Measurements from ENCODE around the gene IGSF3. TPM values are rescaled to one million over a fixed set of nuclear protein-coding genes. Genes with fewer than 3 reads are reported as not detected.

The IGSF3 gene
- polyA plus RNA-seq, 3 donors, result 0.07 to 0.12 TPM; not detected in 1

GRCh38 chr1:116678732-116679090 is 11.2 kb upstream of the IGSF3 start:
- Histone ChIP-seq H3K27ac (ENCODE audit: low read depth in 1 of 2, low read length in 2 of 2) (no peak overlapping the region), H3K4me1 (ENCODE audit: control insufficient read depth in 1 of 2, insufficient read depth in 2 of 2, low read length in 2 of 2) (peaks cover 9 to 14% of the 10 kb centered on the region in 2 donors), H3K9ac (ENCODE audit: insufficient read depth, low read length, poor library complexity, severe bottlenecking) (no peak overlapping the region), H3K4me2 (replicated peaks; ENCODE audit: extremely low read depth, low read length, poor library complexity, severe bottlenecking) (no peak overlapping the region), H4K20me1 (ENCODE audit: insufficient read depth, low read length) (no peaks in the 10 kb centered on the region), H3K4me3 (replicated peaks in 1 of 3; ENCODE audit: low read depth in 2 of 3, low read length in 3 of 3) (no peak overlapping the region), H3K36me3 (replicated peaks in 1 of 2; ENCODE audit: control insufficient read depth in 1 of 2, insufficient read depth in 2 of 2, low read length in 2 of 2) (no peaks in the 10 kb centered on the region), H3K9me3 (replicated peaks in 1 of 2; ENCODE audit: control insufficient read depth in 1 of 2, insufficient read depth in 1 of 2, low read length in 2 of 2) (no peaks in the 10 kb centered on the region), H3K79me2 (ENCODE audit: insufficient read depth, low read length) (no peaks in the 10 kb centered on the region), H2AFZ (ENCODE audit: insufficient read depth, low read depth, low read length, poor library complexity, severe bottlenecking) (no peak overlapping the region), H3K27me3 (ENCODE audit: control insufficient read depth in 2 of 2, insufficient read depth in 2 of 2, low read length in 2 of 2) (no peaks in the 10 kb centered on the region)
- intact Hi-C loops (cut with micrococcal nuclease), result no loop called here
- no peak overlapping the region for H3K27ac Mint-ChIP-seq
- H3K9me3 Mint-ChIP-seq, result peaks cover 0 to 6% (median 0%) of the 10 kb centered on the region in 7 donors
- H3K36me3 Mint-ChIP-seq, result no peaks in the 10 kb centered on the region
- peaks cover 3% of the 10 kb centered on the region for H3K4me1 Mint-ChIP-seq
- TF ChIP-seq, protein P1, sequence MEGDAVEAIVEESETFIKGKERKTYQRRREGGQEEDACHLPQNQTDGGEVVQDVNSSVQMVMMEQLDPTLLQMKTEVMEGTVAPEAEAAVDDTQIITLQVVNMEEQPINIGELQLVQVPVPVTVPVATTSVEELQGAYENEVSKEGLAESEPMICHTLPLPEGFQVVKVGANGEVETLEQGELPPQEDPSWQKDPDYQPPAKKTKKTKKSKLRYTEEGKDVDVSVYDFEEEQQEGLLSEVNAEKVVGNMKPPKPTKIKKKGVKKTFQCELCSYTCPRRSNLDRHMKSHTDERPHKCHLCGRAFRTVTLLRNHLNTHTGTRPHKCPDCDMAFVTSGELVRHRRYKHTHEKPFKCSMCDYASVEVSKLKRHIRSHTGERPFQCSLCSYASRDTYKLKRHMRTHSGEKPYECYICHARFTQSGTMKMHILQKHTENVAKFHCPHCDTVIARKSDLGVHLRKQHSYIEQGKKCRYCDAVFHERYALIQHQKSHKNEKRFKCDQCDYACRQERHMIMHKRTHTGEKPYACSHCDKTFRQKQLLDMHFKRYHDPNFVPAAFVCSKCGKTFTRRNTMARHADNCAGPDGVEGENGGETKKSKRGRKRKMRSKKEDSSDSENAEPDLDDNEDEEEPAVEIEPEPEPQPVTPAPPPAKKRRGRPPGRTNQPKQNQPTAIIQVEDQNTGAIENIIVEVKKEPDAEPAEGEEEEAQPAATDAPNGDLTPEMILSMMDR (IDR thresholded peaks at IDR 0.05), result no peak
- H3K4me3 Mint-ChIP-seq, result no peak overlapping the region
- H3K27me3 Mint-ChIP-seq (ENCODE audit: low read depth in 3 of 3), result peaks cover 3 to 12% (median 11%) of the 10 kb centered on the region in 3 donors
- WGBS (ENCODE audit: insufficient coverage), result no CpG with 5 or more reads among the region's 2 CpGs
- DNase-seq, result no peak

- Histone ChIP-seq H3K9me3 (replicated peaks in 1 of 2; ENCODE audit: control insufficient read depth in 1 of 2, insufficient read depth in 1 of 2, low read length in 2 of 2) (no peaks in the 10 kb centered on the region), H3K79me2 (ENCODE audit: insufficient read depth, low read length) (no peaks in the 10 kb centered on the region), H3K36me3 (replicated peaks in 1 of 2; ENCODE audit: control insufficient read depth in 1 of 2, insufficient read depth in 2 of 2, low read length in 2 of 2) (no peaks in the 10 kb centered on the region), H2AFZ (ENCODE audit: insufficient read depth, low read depth, low read length, poor library complexity, severe bottlenecking) (no peak overlapping the region), H3K4me1 (ENCODE audit: control insufficient read depth in 1 of 2, insufficient read depth in 2 of 2, low read length in 2 of 2) (peaks cover 12 to 14% of the 10 kb centered on the region in 2 donors), H3K4me2 (replicated peaks; ENCODE audit: extremely low read depth, low read length, poor library complexity, severe bottlenecking) (no peak overlapping the region), H3K27me3 (ENCODE audit: control insufficient read depth in 2 of 2, insufficient read depth in 2 of 2, low read length in 2 of 2) (peaks cover 0 to 6% of the 10 kb centered on the region in 2 donors), H3K9ac (ENCODE audit: insufficient read depth, low read length, poor library complexity, severe bottlenecking) (no peak overlapping the region), H3K27ac (ENCODE audit: low read depth in 1 of 2, low read length in 2 of 2) (no peak overlapping the region), H3K4me3 (replicated peaks in 1 of 3; ENCODE audit: low read depth in 2 of 3, low read length in 3 of 3) (no peak overlapping the region), H4K20me1 (ENCODE audit: insufficient read depth, low read length) (no peaks in the 10 kb centered on the region)
- Mint-ChIP-seq H3K36me3 (no peaks in the 10 kb centered on the region), H3K9me3 (peaks cover 0 to 6% (median 0%) of the 10 kb centered on the region in 7 donors), H3K27me3 (ENCODE audit: low read depth in 3 of 3) (peaks cover 3 to 17% (median 14%) of the 10 kb centered on the region in 3 donors), H3K27ac (no peak overlapping the region), H3K4me1 (peaks cover 6% of the 10 kb centered on the region), H3K4me3 (no peak overlapping the region)
- 100% methylated on average over 1 of the region's 2 CpGs for WGBS (ENCODE audit: insufficient coverage)
- no peak for DNase-seq
- TF ChIP-seq, protein P1 (IDR thresholded peaks at IDR 0.05), result no peak
- intact Hi-C loops (cut with micrococcal nuclease), result no loop called here
Measured at GRCh38 chr1:116677474-116678062, 10.0 kb upstream of the IGSF3 start.
